Liver (tissue), 9 donors: Measurements from ENCODE around the gene DUS1L. TPM values are rescaled to one million over a fixed set of nuclear protein-coding genes. Genes with fewer than 3 reads are reported as not detected.

Experiments used
- DNase-seq: peaks from one replicate; pipeline ENCODE4 v3.0.0-alpha.2; 2017; ENCODE audit warnings: low spot score
- H3K27ac ChIP-seq, 2 donors: one replicate each; pipeline ENCODE4 v1.7.0; 2013; ENCODE audit warnings: inconsistent platforms in 2 of 2, low read length in 2 of 2, control low read depth in 1 of 2, low read depth in 1 of 2, mild to moderate bottlenecking in 1 of 2
- H3K27me3 ChIP-seq, 4 donors: one replicate each; pipeline versions ENCODE4 v1.6.1 to v1.7.0; 2013; ENCODE audit warnings: low read length in 3 of 4, inconsistent platforms in 1 of 4, mild to moderate bottlenecking in 1 of 4, moderate library complexity in 1 of 4; ENCODE audit not compliant: control insufficient read depth in 4 of 4, insufficient read depth in 4 of 4
- H3K36me3 ChIP-seq, 4 donors: one replicate each; pipeline versions ENCODE4 v1.6.1 to v1.7.0; 2013; ENCODE audit warnings: low read length in 3 of 4, mild to moderate bottlenecking in 3 of 4, low read depth in 1 of 4, moderate library complexity in 1 of 4; ENCODE audit not compliant: control insufficient read depth in 4 of 4, insufficient read depth in 3 of 4
- H3K4me1 ChIP-seq, 4 donors: one replicate each; pipeline versions ENCODE4 v1.6.1 to v1.7.0; 2013; ENCODE audit warnings: low read length in 3 of 4, mild to moderate bottlenecking in 3 of 4, moderate library complexity in 1 of 4; ENCODE audit not compliant: control insufficient read depth in 4 of 4, insufficient read depth in 4 of 4
- H3K4me3 ChIP-seq, 3 donors: one replicate each; pipeline versions ENCODE4 v1.6.1 to v1.7.0; 2013; ENCODE audit warnings: low read length in 3 of 3, control low read depth in 1 of 3, low read depth in 1 of 3, mild to moderate bottlenecking in 1 of 3
- H3K9ac ChIP-seq, 2 donors: one replicate each; pipeline ENCODE4 v1.7.0; 2013; ENCODE audit warnings: low read length in 2 of 2, mild to moderate bottlenecking in 2 of 2, moderate library complexity in 2 of 2, control low read depth in 1 of 2, low read depth in 1 of 2
- H3K9me3 ChIP-seq, 4 donors: one replicate each; pipeline versions ENCODE4 v1.6.1 to v1.7.0; 2013; ENCODE audit warnings: low read length in 3 of 4; ENCODE audit not compliant: control insufficient read depth in 4 of 4
- ATF3 ChIP-seq: IDR thresholded peaks from 2 replicates; pipeline ENCODE4 v1.6.1; 2016; ENCODE audit warnings: antibody characterized with exemption
- EGR1 ChIP-seq, 2 donors: IDR thresholded peaks; 2 replicates each; pipeline ENCODE4 v1.6.1; 2016 to 2018; ENCODE audit warnings: antibody characterized with exemption in 2 of 2, low read depth in 2 of 2
- FOXA1 ChIP-seq: IDR thresholded peaks from 2 replicates; pipeline ENCODE4 v1.6.1; 2016; ENCODE audit warnings: antibody characterized with exemption
- FOXA2 ChIP-seq: IDR thresholded peaks from 2 replicates; pipeline ENCODE4 v1.6.1; 2016; ENCODE audit warnings: antibody characterized with exemption
- GABPA ChIP-seq, 2 donors: IDR thresholded peaks in 1 of 2; conservative IDR thresholded peaks in 1 of 2; 2 replicates each; pipeline ENCODE4 v1.6.1; 2016; ENCODE audit warnings: antibody characterized with exemption in 2 of 2, mild to moderate bottlenecking in 1 of 2, moderate library complexity in 1 of 2
- HNF4A ChIP-seq, 2 donors: conservative IDR thresholded peaks; 2 replicates each; pipeline ENCODE4 v1.6.1; 2016; ENCODE audit warnings: antibody characterized with exemption in 2 of 2, mild to moderate bottlenecking in 2 of 2
- JUND ChIP-seq, 2 donors: IDR thresholded peaks; 2 replicates each; pipeline ENCODE4 v1.6.1; 2016; ENCODE audit warnings: antibody characterized with exemption in 2 of 2
- NR2F2 ChIP-seq: IDR thresholded peaks from 2 replicates; pipeline ENCODE4 v1.6.1; 2016; ENCODE audit warnings: antibody characterized with exemption
- REST ChIP-seq: IDR thresholded peaks from 2 replicates; pipeline ENCODE4 v1.6.1; 2016; ENCODE audit warnings: antibody characterized with exemption, mild to moderate bottlenecking
- RXRA ChIP-seq, 2 donors: IDR thresholded peaks; 2 replicates each; pipeline ENCODE4 v1.6.1; 2017 to 2018; ENCODE audit warnings: antibody characterized with exemption in 2 of 2, mild to moderate bottlenecking in 1 of 2
- YY1 ChIP-seq: IDR thresholded peaks from 2 replicates; pipeline ENCODE4 v1.6.1; 2016; ENCODE audit warnings: antibody characterized with exemption, mild to moderate bottlenecking
- ZBTB33 ChIP-seq: IDR thresholded peaks from 2 replicates; pipeline ENCODE4 v1.6.1; 2016; ENCODE audit warnings: antibody characterized with exemption
- WGBS: extraction: QIAGEN DNeasy Blood & Tissue Kit; methylation state at CpG from one replicate; pipeline ENCODE4 v1.1.7; 2013; 5-methylcytosine and 5-hydroxymethylcytosine counted together
- polyA plus RNA-seq, 2 donors: library from polyadenylated mRNA; stranded (reverse) in 1 of 2; unstranded in 1 of 2; fragments of 200-250 nt in 1 of 2; fragments of >200 nt in 1 of 2; fragmentation: Nextera tagmentation in 1 of 2; extraction: Ambion mirVana in 1 of 2; gene quantifications; one replicate each; pipeline versions ENCODE4 v1.2.1 to v1.2.3, GENCODE V29; 2013 to 2015
- total RNA-seq, 2 donors: library from RNA; depleted of rRNA; stranded (reverse); fragments of >200 nt; gene quantifications; one replicate each; pipeline ENCODE4 v1.2.3, GENCODE V29; 2014
- TF ChIP-seq, protein P1 (sequence below): IDR thresholded peaks from 2 replicates; pipeline ENCODE4 v1.6.1; 2016; ENCODE audit warnings: antibody characterized with exemption
- donor health status: healthy.
- donor health status: healthy.
- donor health status: healthy.
- donor health status: healthy.
- donor health status: healthy.

The DUS1L gene
- total and polyA plus RNA-seq, 4 donors: 40.6 to 74.7 (median 53.3) TPM

- no peak overlapping the region for H3K9ac ChIP-seq
- no peaks in the 10 kb centered on the region for H3K27me3 ChIP-seq
- TF ChIP-seq GABPA (IDR thresholded peaks at IDR 0.05 in 1 of 2, conservative IDR thresholded peaks at IDR 0.05 in 1 of 2) (peak in 1 of 2 donors; percentile 33), RXRA (IDR thresholded peaks at IDR 0.05) (peak; percentile 30 to 62)
- TF ChIP-seq, protein P1, sequence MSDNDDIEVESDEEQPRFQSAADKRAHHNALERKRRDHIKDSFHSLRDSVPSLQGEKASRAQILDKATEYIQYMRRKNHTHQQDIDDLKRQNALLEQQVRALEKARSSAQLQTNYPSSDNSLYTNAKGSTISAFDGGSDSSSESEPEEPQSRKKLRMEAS: no peak
- no peaks in the 10 kb centered on the region for H3K9me3 ChIP-seq
- peak overlapping the region in 2 of 3 donors; percentile 95 to 96 for H3K4me3 ChIP-seq
- no peak for DNase-seq
- whole genome bisulfite sequencing: 64% methylated on average over 20 of the region's 20 CpGs
- peak overlapping the region; percentile 26 to 81 for H3K27ac ChIP-seq
- peaks cover 2 to 42% (median 14%) of the 10 kb centered on the region in 4 donors for H3K36me3 ChIP-seq
- H3K4me1 ChIP-seq: peaks cover 8 to 32% (median 24%) of the 10 kb centered on the region in 4 donors
These were observed 1.9 kb downstream of the DUS1L start for GRCh38 chr17:82063424-82064415.

- Histone ChIP-seq H3K36me3 (peaks cover 2 to 49% (median 16%) of the 10 kb centered on the region in 4 donors), H3K27ac (no peak overlapping the region), H3K27me3 (no peaks in the 10 kb centered on the region), H3K4me1 (peaks cover 8 to 32% (median 24%) of the 10 kb centered on the region in 4 donors), H3K9me3 (no peaks in the 10 kb centered on the region), H3K9ac (no peak overlapping the region), H3K4me3 (no peak overlapping the region)
- no peak for TF ChIP-seq YY1
- no peak for TF ChIP-seq ATF3
- no peak for TF ChIP-seq FOXA2
- TF ChIP-seq HNF4A (conservative IDR thresholded peaks at IDR 0.05): no peak
- no peak for TF ChIP-seq GABPA (IDR thresholded peaks at IDR 0.05 in 1 of 2, conservative IDR thresholded peaks at IDR 0.05 in 1 of 2)
- TF ChIP-seq JUND (IDR thresholded peaks at IDR 0.05): no peak
- no peak for TF ChIP-seq EGR1 (IDR thresholded peaks at IDR 0.05; ENCODE audit: low read depth in 2 of 2)
- TF ChIP-seq NR2F2: no peak
- TF ChIP-seq FOXA1: no peak
- no peak for TF ChIP-seq REST
- TF ChIP-seq, protein P1: no peak
- TF ChIP-seq RXRA (IDR thresholded peaks at IDR 0.05): no peak
- TF ChIP-seq ZBTB33: no peak
- 93% methylated on average over 9 of the region's 9 CpGs for WGBS
- DNase-seq: no peak
These were observed 2.6 kb downstream of the DUS1L start for GRCh38 chr17:82062984-82063368.
